Hypothalamus (tissue), 51 donors: ENCODE results near the gene MYO5B.
A peak's percentile ranks its signal among the peaks of the same experiment; 100 is the strongest.

Source experiments
- DNase-seq, 51 donors: peaks; one replicate each; lab custom pipeline; 2025; lab: John Stamatoyannopoulos, UW

The MYO5B gene

DNA sequence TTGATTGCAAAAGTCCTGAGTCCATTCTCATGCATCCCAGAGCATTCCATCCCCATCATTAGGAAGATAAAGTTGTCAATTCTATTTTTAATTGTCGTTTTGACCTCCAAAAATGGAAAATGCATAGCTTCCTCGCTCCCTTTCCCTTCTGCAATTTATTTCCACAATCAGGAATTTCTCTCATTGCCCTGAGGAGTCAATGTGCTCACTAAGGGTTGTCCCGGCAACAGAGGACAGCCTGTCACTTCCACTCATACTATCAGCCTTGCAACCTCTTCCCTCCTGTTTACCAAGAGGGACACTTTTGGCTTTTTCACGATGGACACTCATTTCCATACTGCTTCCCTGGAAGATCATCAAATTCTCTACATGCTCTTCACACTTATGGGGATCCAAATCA lies 164.8 kb downstream of the MYO5B start:
- DNase-seq = peak in 1 of 51 donors; percentile 2

DNA sequence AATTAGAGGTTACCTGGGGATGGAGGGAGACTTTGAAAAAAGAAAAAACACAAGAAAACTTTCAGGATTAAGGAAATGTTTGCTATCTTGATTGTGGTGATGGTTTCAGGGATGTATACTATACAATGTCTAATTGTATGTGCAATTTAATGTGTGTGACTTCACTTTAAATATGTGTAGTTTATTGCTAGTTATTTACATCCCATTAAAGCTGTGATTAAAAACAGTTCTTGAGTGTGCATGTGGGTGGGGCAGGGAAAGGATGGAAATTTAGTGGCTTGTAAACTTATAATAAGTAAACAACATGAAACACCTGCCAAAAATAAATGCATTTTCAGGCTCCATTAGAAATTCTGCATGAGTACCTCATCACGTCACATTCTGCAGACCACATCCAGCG lies 167.0 kb downstream of the MYO5B start:
- DNase-seq = no peak

DNA sequence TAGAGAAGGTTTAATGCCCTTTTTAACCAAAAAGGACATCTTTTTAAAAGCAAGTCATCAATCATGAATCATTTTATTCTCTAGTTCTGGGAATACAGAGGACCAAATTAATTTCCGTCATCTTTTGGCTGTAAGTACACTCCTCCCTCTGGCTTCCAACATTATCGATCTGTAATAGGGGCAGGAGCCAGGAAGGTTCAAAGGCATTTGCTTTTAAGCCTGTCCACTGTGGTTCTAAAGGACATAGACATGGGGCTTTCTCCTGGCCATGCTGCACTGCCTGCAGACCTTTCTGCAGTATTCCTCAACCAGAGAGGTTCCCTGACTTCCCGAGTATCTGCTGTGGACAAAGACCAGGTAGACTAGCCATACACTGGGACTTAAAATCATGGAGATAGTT lies 170.5 kb downstream of the MYO5B start:
- no peak for DNase-seq

DNA sequence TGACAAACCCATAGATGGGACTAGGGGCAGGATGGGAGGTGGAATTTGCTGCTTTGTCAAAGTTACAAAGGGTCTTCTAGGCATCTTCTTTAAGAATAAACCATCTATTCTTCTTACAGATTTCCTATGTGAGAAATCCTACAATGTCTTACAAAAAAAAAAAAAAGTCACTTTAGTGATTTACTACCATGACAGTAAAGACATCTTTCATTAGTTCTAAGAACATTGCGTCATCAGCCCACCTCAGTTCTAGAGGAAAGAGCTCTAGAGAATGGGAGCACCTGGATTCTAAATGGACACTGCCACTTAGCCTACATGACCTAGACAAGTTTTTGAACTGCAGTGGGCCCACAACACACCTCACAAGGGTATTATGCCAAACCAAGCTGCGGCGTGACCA lies 172.0 kb downstream of the MYO5B start:
- no peak for DNase-seq

DNA sequence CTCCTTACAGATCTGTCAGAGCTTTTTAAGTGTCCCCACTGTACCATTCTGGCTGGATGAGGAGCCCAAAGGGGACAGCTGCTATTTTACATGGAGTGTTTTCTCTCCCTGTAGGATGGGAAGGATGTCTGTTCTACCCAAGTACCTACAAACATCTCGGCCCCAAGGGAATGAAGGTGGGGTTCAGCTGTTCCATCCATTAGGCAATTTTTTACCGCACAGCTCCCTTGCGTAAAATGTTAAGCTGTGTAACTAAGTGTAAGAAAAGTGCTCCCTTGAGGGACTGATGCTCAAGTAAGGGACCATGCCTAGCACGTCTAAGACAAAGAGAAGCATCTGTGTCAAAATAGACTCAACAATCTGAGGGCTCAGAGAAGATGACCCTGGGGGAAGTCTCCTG lies 180.3 kb downstream of the MYO5B start:
- no peak for DNase-seq

DNA sequence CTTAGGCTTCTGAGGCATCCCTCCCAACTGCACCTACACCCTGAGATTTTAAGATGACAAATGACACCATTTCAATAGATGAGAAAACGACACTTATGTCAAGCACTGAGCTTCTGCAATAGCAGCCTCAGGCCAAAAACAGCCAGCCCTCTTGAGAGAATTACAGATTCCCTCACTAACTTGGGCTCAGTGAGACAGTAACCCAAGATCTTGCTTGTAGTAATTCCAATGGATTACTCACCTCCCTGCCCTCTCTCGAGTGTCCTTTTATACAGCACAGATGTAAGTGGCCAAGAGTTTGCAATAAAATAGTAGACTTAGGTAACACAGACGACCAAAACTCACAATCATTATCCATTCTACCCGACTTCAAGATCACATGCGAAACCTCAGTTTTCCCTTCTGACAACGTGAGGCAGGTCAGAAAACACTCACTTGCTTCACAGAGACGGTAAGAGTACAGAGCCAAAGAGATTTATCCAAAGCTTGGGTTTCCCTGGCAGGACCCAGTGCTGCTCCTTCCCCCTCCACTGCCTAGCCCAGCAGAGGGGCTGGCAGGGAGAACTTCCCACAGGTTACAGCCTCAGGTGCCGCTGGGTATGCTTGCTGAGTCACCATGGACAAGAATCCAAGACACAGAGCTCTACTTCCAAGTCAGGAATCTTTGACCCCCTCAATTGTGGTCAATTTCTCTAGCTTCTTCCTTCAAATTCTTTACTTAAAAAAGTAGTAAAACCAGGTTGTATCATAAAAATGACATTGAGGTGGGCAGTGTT lies 181.4 kb downstream of the MYO5B start:
- no peak for DNase-seq

DNA sequence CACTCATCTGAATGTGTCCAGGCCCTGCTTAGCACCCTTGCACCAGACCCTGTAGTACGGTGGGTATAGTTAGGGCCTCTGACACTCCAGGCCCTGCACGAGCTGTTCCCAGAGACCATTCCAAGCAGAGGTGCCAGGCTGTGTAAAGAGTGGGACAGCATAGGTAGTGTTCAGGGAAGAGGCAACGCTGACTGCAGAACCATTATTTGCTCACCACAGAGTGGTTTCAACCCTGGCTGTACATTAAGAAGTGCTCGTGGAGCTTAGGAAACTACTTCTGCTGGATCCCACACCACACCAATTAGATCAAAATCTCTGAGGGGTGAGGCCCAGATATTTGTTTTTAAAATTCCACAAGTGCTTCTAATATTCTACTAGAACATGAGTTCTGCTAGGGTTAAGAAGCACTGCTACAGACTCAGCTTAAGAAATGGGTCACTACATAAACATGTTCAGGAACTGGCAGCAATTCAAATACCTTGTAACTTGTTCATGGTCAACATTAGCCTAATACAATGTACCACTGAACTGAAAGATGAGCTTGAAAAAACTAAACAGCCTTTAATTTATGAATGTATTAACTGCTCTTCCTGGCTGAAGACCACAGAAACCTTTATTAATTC lies 183.0 kb downstream of the MYO5B start:
- DNase-seq = no peak

DNA sequence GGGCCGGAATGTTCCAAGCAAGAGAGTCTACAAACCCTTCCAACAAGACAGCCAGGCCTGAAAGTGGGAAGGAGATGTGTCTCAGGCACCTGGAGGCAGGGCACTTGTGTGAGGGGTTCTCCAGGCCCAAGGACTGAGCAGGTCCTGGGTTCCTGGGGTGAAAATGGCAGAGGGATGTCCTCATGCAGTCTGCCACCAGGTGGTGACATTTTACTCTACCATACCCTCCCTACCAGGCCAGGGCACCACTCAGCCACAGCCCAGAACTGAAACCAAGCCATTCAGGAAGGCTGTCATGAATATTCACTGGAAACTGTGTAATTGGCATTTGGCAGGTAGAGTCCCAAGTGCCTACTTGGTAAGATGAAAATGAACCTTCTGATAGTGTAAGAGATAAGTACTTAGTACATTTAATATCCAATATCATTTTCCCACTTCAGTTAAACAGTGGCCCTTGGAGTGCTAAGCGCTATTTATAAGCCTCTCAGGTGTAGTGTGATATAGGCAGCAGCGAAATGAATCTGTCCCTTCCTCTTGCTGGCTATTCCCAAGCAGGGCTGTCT lies 185.1 kb downstream of the MYO5B start:
- peak in 13 of 51 donors; percentile 1 to 34 (median 10) for DNase-seq

DNA sequence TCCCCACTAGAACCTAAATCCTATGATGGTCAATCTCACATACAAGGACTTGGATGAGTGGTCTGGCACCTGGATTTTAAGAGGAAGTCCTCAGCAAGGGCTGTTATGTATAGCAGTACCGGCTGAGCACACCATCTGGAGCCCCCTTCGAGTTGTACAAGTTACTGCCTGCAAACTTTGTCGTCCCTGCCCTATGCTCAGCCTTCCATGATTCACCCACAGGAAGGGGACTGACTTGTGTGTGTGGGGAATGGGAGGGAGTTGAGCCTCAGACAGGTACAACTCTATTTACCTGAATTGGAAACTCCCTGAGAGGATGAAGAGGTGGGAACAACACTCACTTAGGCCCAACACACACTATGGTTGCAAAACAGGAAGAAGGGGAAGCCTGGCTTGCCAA lies 186.6 kb downstream of the MYO5B start:
- no peak for DNase-seq

DNA sequence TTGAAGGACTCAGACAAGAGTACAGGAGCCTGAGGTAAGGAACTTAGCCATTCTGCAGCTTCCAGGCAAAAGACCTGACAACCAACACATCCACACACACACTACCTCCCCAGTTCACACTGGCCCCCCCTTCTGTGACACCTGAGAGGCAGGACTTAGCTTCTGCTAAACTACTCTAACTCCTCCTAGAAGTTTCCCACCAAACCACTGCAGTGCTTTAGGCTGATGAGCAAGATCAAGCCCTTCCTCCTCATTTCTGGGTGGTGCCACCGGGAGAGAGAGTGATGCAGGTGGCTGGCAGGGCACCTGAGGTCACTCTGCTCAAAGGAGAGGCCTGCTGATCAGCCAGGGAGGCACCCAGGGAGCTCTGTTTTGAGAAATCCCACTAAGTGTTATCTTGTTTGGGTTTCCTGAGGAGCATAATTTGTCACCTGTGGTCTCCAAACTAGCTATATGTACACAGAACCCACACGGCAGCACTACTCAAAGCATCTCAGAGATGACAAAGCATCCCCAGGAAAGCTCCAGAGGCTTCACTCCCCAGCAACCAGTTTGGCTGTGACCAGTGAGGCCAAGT lies 188.4 kb downstream of the MYO5B start:
- DNase-seq = no peak

DNA sequence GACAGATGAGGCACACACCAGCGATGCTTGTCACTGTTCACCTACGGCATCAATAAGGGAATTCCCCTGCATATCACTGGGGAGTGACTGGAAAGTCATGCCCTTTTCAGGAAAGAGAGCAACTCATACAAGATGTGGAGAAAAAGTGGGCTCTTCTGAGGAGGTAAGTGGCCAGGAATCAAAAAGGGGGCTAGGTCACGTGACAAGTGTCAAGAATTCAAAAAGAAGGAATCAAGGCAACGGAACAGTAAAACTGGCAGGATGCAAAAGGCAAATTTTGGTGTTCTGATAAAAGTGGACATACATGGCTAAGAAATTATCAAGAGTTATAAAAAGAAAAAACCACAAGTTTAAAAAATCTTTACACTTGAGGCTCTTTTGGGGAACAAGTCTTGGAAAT lies 190.9 kb downstream of the MYO5B start:
- no peak for DNase-seq

DNA sequence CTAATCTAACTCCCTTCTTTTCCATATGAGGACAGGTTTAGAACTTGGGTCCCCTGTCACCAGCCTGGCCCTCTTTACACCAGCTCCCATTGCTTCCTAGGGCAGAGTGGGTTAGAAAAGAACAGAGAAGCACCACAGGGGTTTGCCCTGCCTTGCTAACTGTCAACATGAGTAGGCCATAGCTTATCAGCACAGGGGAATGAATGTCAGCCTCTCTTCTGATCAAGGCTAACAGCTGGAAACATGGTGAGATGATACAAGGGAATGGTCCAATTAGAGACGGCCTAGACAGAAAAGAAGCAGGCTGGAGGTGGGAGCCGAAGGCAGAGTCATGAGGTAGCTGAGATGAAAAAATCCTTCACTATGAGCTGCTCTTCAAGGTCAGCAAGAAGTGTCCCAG lies 192.2 kb downstream of the MYO5B start:
- DNase-seq = no peak

DNA sequence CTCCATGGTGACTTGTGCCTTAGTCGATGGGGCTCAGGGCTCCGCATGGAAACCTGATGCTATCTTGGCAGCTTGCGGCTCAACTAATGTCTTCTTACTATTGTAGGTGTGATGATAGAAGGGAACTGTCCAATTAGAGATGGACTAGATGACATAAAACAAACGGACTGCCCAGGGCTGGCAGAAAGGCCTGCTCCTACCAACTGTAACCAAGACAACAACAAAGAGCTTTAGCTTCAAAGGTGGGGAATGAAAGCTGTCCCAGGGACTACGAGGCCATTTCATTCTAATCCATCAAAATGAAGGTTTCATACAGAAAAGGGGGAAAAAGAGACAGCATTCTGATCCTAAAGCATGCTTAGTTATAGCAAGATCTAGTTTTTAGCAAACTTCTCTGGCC lies 194.7 kb downstream of the MYO5B start:
- no peak for DNase-seq

DNA sequence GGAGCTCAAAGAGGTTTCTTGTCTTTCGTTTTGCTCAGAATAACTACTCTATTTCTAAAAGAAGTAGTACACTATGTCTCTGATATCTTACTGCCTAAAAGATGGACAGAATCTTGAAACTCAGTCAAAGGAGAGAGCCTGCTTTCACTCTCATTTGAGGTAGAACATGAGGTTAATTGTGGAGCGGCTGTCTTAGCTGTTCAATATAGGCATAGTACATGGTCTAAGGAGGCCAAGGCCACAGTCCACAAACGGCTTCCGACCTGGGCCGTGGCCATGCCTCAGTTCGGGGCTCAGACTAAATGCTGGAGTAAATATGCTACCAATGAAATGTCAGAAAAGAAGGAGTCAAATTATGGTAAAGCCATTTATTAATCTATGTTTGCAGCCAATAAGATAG lies 195.8 kb downstream of the MYO5B start:
- peak in 1 of 51 donors; percentile 6 for DNase-seq

DNA sequence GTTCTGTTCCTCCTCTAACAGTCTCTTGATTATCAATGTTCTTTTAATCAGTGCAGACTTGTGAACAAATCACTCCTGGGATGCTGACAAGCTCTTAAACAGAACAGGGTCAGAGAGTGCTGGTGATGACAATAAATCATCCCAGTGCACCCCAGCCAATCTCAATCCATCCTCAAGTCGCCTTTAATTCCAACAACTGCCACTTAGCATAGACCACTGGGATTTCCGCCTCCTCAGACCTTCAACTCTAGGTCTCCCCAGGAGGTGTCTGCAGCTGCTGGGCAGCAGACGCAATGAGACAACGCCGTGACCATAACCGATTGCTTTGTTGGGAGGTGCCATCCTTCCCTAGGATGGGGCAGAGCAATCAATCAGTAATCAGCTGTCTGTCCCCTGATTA lies 197.4 kb downstream of the MYO5B start:
- DNase-seq = no peak

DNA sequence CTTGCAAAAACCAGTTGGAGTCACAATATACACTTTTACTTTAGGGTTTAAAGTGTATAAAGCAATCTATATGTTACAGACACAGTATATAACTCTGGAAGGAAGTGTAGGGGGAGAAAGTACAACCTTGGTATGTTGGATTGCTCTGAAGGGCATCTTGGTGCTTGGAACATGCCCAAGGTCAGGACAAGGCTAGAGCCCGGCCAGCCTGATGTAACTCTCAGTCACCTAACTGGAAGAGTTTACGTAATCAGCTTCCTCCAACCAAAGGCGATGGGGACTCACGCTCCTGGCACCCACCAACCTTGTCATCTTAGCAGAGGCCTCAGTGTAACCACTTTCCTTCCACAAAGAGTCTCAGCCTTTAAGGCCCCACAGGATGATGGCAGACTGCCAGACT lies 200.5 kb downstream of the MYO5B start:
- no peak for DNase-seq

DNA sequence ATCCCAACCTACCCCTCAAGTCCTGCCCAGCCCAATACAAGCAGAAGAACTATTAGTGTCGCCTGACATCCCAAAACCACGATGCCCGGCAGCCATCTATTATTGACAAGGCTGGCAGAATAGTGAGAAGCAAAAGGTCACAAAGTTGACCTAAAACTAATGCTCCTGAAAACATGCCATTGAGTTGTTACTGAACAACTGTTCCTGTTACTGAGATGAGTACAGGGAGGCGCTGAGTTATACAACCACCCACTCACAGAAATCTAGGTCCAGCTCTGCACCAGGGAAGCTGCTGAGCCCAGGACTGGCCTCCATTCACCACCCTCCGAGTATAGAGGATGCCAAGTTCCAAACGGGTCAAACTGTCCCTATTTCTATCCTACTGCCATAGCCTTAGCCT lies 201.6 kb downstream of the MYO5B start:
- no peak for DNase-seq

DNA sequence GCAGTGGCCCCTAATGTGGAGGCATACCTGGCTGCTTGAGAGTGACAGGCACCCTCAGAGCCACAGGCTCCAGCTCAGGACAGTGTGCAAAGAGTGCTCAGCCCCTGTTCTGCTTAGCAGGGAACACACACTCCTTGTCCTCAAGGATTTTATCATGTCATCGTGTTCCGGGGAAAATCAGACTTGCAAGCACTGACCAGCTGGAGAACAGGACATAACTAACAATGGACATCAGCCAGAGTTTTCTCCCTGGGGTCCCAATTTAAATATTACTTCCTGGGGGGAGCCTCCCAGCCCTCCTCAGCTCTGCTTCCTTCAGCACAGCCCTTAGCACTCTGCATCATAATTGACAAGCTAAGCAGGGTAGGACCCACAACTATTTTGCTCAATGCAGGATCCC lies 206.2 kb downstream of the MYO5B start:
- no peak for DNase-seq

DNA sequence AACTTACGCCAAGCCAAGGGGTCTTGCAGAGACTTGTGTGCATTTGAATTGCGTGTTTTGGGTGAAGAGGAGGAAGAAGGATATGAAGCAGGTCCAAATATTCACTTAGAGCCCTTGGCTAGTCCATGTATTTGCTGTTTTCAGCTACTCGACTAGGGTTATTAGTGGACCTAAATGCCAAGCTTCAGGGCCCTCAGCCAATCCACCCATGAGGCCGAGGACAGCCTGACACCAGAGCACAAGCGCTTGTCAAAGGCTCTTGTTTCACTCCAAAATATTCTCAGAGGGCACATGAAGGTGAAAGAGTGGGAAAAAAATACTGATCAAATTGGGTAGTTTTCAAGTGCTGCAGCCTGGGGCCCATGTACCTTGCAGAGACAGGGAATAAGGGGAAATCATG lies 206.8 kb downstream of the MYO5B start:
- DNase-seq = no peak

DNA sequence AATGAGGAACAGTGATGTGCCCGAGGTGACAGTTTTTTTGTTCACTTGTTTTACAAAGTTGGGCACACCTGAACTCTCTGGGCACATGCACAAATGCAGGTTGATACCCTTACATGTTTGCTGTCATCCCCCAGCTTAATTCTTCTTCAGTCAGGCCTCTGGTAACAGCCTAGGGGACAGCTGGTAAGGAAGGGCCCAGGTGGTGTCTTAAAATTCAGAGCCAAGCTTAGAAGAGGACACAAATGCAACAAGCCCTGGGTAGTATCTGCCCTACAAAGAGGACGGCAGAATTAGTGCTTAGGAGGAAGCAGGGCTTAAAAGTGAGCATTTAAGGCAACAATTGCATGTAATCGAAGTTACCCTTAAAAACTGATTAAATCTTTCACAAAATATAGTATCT lies 209.7 kb downstream of the MYO5B start:
- DNase-seq = no peak

DNA sequence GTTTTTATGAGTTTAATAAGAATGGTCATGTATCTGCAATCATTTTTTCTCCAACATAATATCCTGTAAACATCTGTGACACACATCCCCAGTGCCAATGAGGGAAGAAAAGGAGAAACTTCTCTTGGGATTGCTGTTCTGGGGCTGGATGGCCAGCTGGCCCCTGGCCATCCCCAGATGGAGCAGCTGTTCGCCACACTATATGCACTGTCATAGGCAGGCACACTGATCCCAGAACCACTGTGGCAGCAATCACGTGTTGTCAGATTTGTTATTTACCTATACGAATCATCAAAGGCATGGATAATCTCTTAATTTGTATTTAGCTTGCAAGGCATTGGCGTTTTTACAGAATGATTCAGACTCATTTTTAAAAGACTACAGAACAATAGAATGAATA lies 214.1 kb downstream of the MYO5B start:
- DNase-seq = no peak
